Measurements from ENCODE around the gene IL12RB2.

IL12RB2 gene

GRCh38 chr1:67298762-67299161, 8.9 kb upstream of the IL12RB2 start:
- Mint-ChIP-seq H3K27ac (no peak overlapping the region), H3K9me3 (no peaks in the 10 kb centered on the region), H3K36me3 (peaks cover 6% of the 10 kb centered on the region), H3K4me1 (peaks cover 11% of the 10 kb centered on the region), H3K4me3 (no peak overlapping the region)
- DNase-seq (ENCODE audit: low spot score in 2 of 2) (no peak), ATAC-seq (no peak)

DNA sequence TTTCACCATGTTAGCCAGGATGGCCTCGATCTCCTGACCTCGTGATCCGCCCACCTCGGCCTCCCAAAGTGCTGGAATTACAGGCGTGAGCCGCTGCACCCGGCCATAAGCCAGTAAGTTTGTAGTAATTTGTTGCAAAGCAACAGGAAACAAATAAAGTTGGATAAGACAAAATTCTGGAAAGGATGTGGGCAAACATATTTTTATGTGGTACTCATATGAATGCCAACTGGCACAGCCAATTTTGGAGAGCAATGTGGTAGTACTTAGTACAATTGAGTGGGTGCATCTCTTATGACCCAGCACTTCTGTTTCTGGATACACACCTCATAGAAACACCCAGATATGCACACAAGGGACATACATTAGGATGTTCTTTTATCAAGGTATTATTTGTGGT, 8.4 kb upstream of the IL12RB2 start:
- no peak overlapping the region for H3K4me3 Mint-ChIP-seq
- no peak overlapping the region for H3K27ac Mint-ChIP-seq
- DNase-seq (ENCODE audit: low spot score in 2 of 2), result no peak
- peaks cover 16% of the 10 kb centered on the region for H3K4me1 Mint-ChIP-seq
- H3K36me3 Mint-ChIP-seq, result peaks cover 11% of the 10 kb centered on the region
- no peak for ATAC-seq
- H3K9me3 Mint-ChIP-seq, result no peaks in the 10 kb centered on the region

DNA sequence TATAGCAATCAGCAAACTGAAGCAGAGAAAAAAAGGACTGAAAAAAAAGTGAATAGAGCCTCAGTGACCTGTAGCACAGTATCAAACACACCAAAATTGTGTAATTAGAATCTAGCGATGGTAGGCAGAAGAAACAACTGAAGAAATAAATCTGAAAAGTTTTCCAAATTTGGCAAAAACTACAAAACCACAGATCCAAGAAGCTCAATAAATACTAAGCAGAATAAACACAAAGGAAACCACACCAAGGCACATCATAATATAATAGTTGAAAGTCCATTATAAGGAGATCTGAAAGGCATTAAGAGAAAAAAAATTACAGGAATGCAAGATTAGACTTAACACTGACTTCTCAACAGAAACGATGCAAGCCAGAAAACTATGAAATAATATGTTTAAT, 7.1 kb upstream of the IL12RB2 start:
- H3K9me3 Mint-ChIP-seq, result no peaks in the 10 kb centered on the region
- peaks cover 15% of the 10 kb centered on the region for H3K36me3 Mint-ChIP-seq
- ATAC-seq (no peak), DNase-seq (ENCODE audit: low spot score in 2 of 2) (no peak)
- no peak overlapping the region for H3K4me3 Mint-ChIP-seq
- no peak overlapping the region for H3K27ac Mint-ChIP-seq
- peaks cover 14% of the 10 kb centered on the region for H3K4me1 Mint-ChIP-seq

DNA sequence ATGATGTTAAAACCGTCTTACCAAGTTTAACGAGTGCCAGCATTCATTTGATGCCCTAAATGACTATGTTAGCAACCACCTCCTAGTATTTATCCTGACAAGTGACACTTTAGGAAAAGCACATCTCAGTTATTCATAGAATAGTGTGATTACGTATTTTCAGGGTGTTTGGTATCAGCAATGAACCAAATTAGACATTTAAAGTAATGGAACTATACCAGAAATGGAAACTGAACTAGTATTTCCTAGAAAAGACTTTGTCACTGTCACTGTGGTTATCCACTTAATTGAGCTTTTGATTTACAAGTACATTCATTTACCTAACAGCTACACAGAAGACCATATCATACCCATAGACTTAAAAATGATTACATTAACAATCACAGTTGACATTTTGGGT, 3.6 kb upstream of the IL12RB2 start:
- Mint-ChIP-seq H3K36me3 (peaks cover 30% of the 10 kb centered on the region), H3K27ac (peak overlapping the region; percentile 84), H3K9me3 (no peaks in the 10 kb centered on the region), H3K4me1 (peaks cover 16% of the 10 kb centered on the region), H3K4me3 (peak overlapping the region; percentile 32)
- DNase-seq (ENCODE audit: low spot score in 2 of 2), result peak in 1 of 2 donors; percentile 22
- ATAC-seq, result peak; percentile 83

DNA sequence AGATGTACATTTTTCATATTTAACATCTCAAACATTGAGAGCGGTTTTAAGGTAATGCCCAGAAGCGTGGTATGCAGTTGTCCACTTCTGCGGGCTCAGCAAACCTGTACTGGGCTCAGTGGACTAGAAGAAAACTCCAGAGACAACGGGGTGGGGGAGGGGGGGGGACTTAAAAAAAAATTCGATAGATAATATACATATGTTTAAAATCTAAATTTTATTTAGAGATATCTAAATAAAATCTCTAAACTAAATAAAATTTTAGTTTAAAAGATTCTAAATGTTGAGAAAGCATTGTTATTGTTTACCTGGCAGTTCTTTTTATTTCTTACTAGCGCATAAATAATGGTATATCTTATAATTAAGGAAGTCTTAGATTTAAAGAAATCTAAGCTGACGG, 1.1 kb upstream of the IL12RB2 start:
- H3K36me3 Mint-ChIP-seq, result peaks cover 51% of the 10 kb centered on the region
- peak overlapping the region; percentile 81 for H3K4me3 Mint-ChIP-seq
- H3K27ac Mint-ChIP-seq, result no peak overlapping the region
- no peaks in the 10 kb centered on the region for H3K9me3 Mint-ChIP-seq
- H3K4me1 Mint-ChIP-seq, result peaks cover 24% of the 10 kb centered on the region
- ATAC-seq (no peak), DNase-seq (ENCODE audit: low spot score in 2 of 2) (no peak)

- Mint-ChIP-seq H3K4me3 (peak overlapping the region; percentile 81), H3K9me3 (no peaks in the 10 kb centered on the region), H3K4me1 (peaks cover 35% of the 10 kb centered on the region), H3K27ac (peak overlapping the region; percentile 95), H3K36me3 (peaks cover 51% of the 10 kb centered on the region)
- ATAC-seq (no peak), DNase-seq (ENCODE audit: low spot score in 2 of 2) (peak in 1 of 2 donors; percentile 70)
These were observed 463 bp downstream of the IL12RB2 start for GRCh38 chr1:67308136-67308535.

GRCh38 chr1:67312615-67313014, 4.9 kb downstream of the IL12RB2 start:
- ATAC-seq (no peak), DNase-seq (ENCODE audit: low spot score in 2 of 2) (no peak)
- Mint-ChIP-seq H3K4me1 (peaks cover 32% of the 10 kb centered on the region), H3K36me3 (peaks cover 52% of the 10 kb centered on the region), H3K27ac (no peak overlapping the region), H3K4me3 (peak overlapping the region; percentile 10), H3K9me3 (no peaks in the 10 kb centered on the region)

GRCh38 chr1:67313934-67314671, 6.4 kb downstream of the IL12RB2 start:
- H3K4me1 Mint-ChIP-seq, result peaks cover 24% of the 10 kb centered on the region
- H3K27ac Mint-ChIP-seq, result peak overlapping the region; percentile 33
- peak overlapping the region; percentile 6 for H3K4me3 Mint-ChIP-seq
- ATAC-seq (peak; percentile 49), DNase-seq (ENCODE audit: low spot score in 2 of 2) (peak in 1 of 2 donors; percentile 47)
- no peaks in the 10 kb centered on the region for H3K9me3 Mint-ChIP-seq
- peaks cover 43% of the 10 kb centered on the region for H3K36me3 Mint-ChIP-seq

DNA sequence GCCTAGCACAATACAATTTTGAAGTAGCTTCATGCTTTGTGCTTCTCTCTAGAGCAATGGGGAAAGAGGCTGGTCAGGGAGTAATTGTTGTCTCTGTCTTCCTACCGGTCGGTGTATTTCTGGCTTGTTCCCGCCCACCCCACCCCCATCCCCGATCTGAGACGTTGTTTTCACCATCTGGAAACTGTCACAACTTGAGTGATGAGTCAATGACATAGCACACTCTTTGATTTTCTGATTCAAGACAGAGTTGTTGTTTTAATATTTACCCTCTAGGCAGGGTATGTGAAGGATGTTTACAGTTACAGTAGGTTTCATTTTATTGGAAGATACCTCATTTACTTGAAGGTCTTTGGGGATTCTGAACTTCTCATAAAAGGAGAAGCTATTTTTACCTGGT, 7.0 kb downstream of the IL12RB2 start:
- H3K27ac Mint-ChIP-seq, result no peak overlapping the region
- peak overlapping the region; percentile 6 for H3K4me3 Mint-ChIP-seq
- peaks cover 43% of the 10 kb centered on the region for H3K36me3 Mint-ChIP-seq
- no peaks in the 10 kb centered on the region for H3K9me3 Mint-ChIP-seq
- peak; percentile 76 for ATAC-seq
- peaks cover 18% of the 10 kb centered on the region for H3K4me1 Mint-ChIP-seq
- peak in 1 of 2 donors; percentile 48 for DNase-seq (ENCODE audit: low spot score in 2 of 2)

- H3K36me3 Mint-ChIP-seq, result peaks cover 46% of the 10 kb centered on the region
- DNase-seq (ENCODE audit: low spot score in 2 of 2) (no peak), ATAC-seq (no peak)
- no peak overlapping the region for H3K27ac Mint-ChIP-seq
- H3K4me1 Mint-ChIP-seq, result peaks cover 17% of the 10 kb centered on the region
- H3K9me3 Mint-ChIP-seq, result no peaks in the 10 kb centered on the region
- no peak overlapping the region for H3K4me3 Mint-ChIP-seq
These were observed 8.7 kb downstream of the IL12RB2 start for GRCh38 chr1:67316180-67316902.

DNA sequence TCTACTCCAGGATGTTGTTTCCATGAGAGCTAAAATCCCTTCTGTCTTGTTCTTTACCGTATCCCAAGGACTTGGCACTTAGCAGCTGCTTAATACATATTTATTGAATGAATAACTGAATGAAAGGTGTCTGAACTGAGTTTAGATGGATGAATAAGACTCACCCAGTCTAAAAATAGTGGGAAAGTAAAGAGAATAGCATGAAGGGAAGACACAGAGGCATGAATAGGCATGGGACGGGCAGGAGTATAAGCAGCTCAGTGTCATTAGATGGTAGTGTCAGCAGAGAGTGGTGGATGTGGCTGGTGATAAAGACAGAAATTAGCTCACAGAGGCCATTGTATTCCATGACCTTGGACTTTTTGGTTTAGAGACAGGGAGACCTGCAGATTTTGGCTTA, 9.2 kb downstream of the IL12RB2 start:
- H3K4me1 Mint-ChIP-seq, result peaks cover 15% of the 10 kb centered on the region
- DNase-seq (ENCODE audit: low spot score in 2 of 2), result no peak
- ATAC-seq, result no peak
- no peak overlapping the region for H3K27ac Mint-ChIP-seq
- peaks cover 52% of the 10 kb centered on the region for H3K36me3 Mint-ChIP-seq
- no peaks in the 10 kb centered on the region for H3K9me3 Mint-ChIP-seq
- H3K4me3 Mint-ChIP-seq, result no peak overlapping the region

GRCh38 chr1:67317803-67318202, 10.1 kb downstream of the IL12RB2 start:
- ATAC-seq, result peak; percentile 85
- Mint-ChIP-seq H3K27ac (no peak overlapping the region), H3K4me3 (no peak overlapping the region), H3K9me3 (no peaks in the 10 kb centered on the region), H3K4me1 (peaks cover 16% of the 10 kb centered on the region), H3K36me3 (peaks cover 53% of the 10 kb centered on the region)
- no peak for DNase-seq (ENCODE audit: low spot score in 2 of 2)

DNA sequence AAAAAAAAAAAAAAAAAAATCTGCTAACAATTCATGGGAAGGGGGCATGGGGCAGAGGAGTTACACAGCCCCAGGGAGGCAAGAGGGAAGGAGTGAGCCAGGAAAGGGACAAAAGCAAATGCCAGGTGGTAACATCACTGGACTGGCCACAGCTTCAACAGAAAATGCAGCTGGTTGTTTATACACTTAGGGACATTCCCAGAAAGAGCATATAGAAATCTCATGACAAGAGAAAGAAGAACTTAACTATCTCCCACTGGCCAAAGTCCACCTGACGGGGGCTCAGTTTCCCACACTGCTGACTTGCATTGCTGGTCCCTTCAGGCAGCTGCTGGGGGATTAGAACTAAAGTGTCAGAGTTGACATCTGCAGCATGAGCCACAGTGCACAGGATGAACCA, 14.8 kb downstream of the IL12RB2 start:
- peaks cover 84% of the 10 kb centered on the region for H3K36me3 Mint-ChIP-seq

GRCh38 chr1:67323087-67323486, 15.4 kb downstream of the IL12RB2 start:
- no peak for DNase-seq (ENCODE audit: low spot score in 2 of 2)
- ATAC-seq, result peak; percentile 99
- no peak overlapping the region for H3K27ac Mint-ChIP-seq
- no peak overlapping the region for H3K4me3 Mint-ChIP-seq
- H3K4me1 Mint-ChIP-seq, result peaks cover 13% of the 10 kb centered on the region
- no peaks in the 10 kb centered on the region for H3K9me3 Mint-ChIP-seq
- H3K36me3 Mint-ChIP-seq, result peaks cover 90% of the 10 kb centered on the region

More for the DNA sequence above, 14.8 kb downstream of the IL12RB2 start:
- DNase-seq (ENCODE audit: low spot score in 2 of 2) (no peak), ATAC-seq (no peak)
- no peaks in the 10 kb centered on the region for H3K9me3 Mint-ChIP-seq
- peaks cover 13% of the 10 kb centered on the region for H3K4me1 Mint-ChIP-seq
- H3K4me3 Mint-ChIP-seq, result no peak overlapping the region
- peak overlapping the region; percentile 54 for H3K27ac Mint-ChIP-seq

- H3K4me1 Mint-ChIP-seq, result peaks cover 17% of the 10 kb centered on the region
- H3K36me3 Mint-ChIP-seq, result peaks cover 99% of the 10 kb centered on the region
- H3K27ac Mint-ChIP-seq, result no peak overlapping the region
- no peak overlapping the region for H3K4me3 Mint-ChIP-seq
- no peak for ATAC-seq
- no peaks in the 10 kb centered on the region for H3K9me3 Mint-ChIP-seq
- DNase-seq (ENCODE audit: low spot score in 2 of 2), result no peak
These were observed 16.4 kb downstream of the IL12RB2 start for GRCh38 chr1:67324068-67324467.
